Ishikawa (cell line): ENCODE data around the gene DCHS1.

Source experiments
- CEBPB ChIP-seq: IDR thresholded peaks from 2 replicates; pipeline ENCODE4 v1.6.1; 2012
- CREB1 ChIP-seq: IDR thresholded peaks from 2 replicates; pipeline ENCODE4 v1.6.1; 2012; ENCODE audit warnings: low read depth
- EGR1 ChIP-seq: IDR thresholded peaks from 2 replicates; pipeline ENCODE4 v1.6.1; 2012
- EP300 ChIP-seq: IDR thresholded peaks from 2 replicates; pipeline ENCODE4 v1.6.1; 2012; ENCODE audit warnings: borderline replicate concordance
- FOXM1 ChIP-seq: IDR thresholded peaks from 2 replicates; pipeline ENCODE4 v1.6.1; 2012; ENCODE audit warnings: low read depth, borderline replicate concordance
- MAX ChIP-seq: IDR thresholded peaks from 2 replicates; pipeline ENCODE4 v1.6.1; 2012
- NFIC ChIP-seq: IDR thresholded peaks from 2 replicates; pipeline ENCODE4 v1.6.1; 2012
- RAD21 ChIP-seq: IDR thresholded peaks from 2 replicates; pipeline ENCODE4 v1.6.1; 2012; ENCODE audit warnings: low read depth
- REST ChIP-seq: IDR thresholded peaks from 2 replicates; pipeline ENCODE4 v1.6.1; 2012; ENCODE audit warnings: low read depth, mild to moderate bottlenecking
- TAF1 ChIP-seq: IDR thresholded peaks from 2 replicates; pipeline ENCODE4 v1.6.1; 2012; ENCODE audit warnings: low read depth, mild to moderate bottlenecking
- TCF12 ChIP-seq: IDR thresholded peaks from 2 replicates; pipeline ENCODE4 v1.6.1; 2012; ENCODE audit warnings: low read depth
- TEAD4 ChIP-seq: IDR thresholded peaks from 2 replicates; pipeline ENCODE4 v1.6.1; 2012
- USF1 ChIP-seq: IDR thresholded peaks from 2 replicates; pipeline ENCODE4 v1.6.1; 2012
- YY1 ChIP-seq: IDR thresholded peaks from 2 replicates; pipeline ENCODE4 v1.6.1; 2012; ENCODE audit warnings: low read depth
- ZBTB7A ChIP-seq: IDR thresholded peaks from 2 replicates; pipeline ENCODE4 v1.6.1; 2012; ENCODE audit warnings: low read depth

DCHS1 gene

GRCh38 chr11:6673523-6674218 is 18.1 kb upstream of the DCHS1 start:
- TF ChIP-seq FOXM1 (no peak), TEAD4 (no peak), RAD21 (no peak), TAF1 (no peak), ZBTB7A (no peak)

GRCh38 chr11:6671991-6672390 is 16.4 kb upstream of the DCHS1 start:
- no peak for TF ChIP-seq USF1
- no peak for TF ChIP-seq EP300
- TF ChIP-seq TCF12, result no peak
- no peak for TF ChIP-seq MAX
- TF ChIP-seq CREB1, result no peak
- no peak for TF ChIP-seq YY1
- no peak for TF ChIP-seq EGR1
- no peak for TF ChIP-seq ZBTB7A
- no peak for TF ChIP-seq REST
- no peak for TF ChIP-seq RAD21
- no peak for TF ChIP-seq NFIC
- no peak for TF ChIP-seq TEAD4
- no peak for TF ChIP-seq CEBPB
- no peak for TF ChIP-seq TAF1
- no peak for TF ChIP-seq FOXM1

- no peak for TF ChIP-seq MAX
- TF ChIP-seq YY1, result no peak
- TF ChIP-seq ZBTB7A, result no peak
- TF ChIP-seq EP300, result no peak
- TF ChIP-seq CREB1, result no peak
- TF ChIP-seq TCF12, result no peak
These were observed 14.7 kb upstream of the DCHS1 start for GRCh38 chr11:6670202-6670830.

GRCh38 chr11:6667733-6668374 is 12.2 kb upstream of the DCHS1 start:
- no peak for TF ChIP-seq TAF1
- peak; percentile 29; the same call in 1 of the 2 replicates for TF ChIP-seq RAD21

- no peak for TF ChIP-seq USF1
- TF ChIP-seq EP300, result no peak
- no peak for TF ChIP-seq CEBPB
- TF ChIP-seq TAF1, result no peak
- TF ChIP-seq FOXM1, result no peak
- no peak for TF ChIP-seq NFIC
- TF ChIP-seq YY1, result no peak
- no peak for TF ChIP-seq CREB1
- no peak for TF ChIP-seq REST
- no peak for TF ChIP-seq RAD21
- no peak for TF ChIP-seq MAX
- TF ChIP-seq EGR1, result no peak
- TF ChIP-seq TCF12, result no peak
These were observed 10.9 kb upstream of the DCHS1 start for GRCh38 chr11:6666302-6667183.
